HL-60/S4 treated with retinoic acid at 250 ng/mL for 4 days and 3 days (cell line): ENCODE results near the gene TOPBP1.
"Not testable (repeated sequence)": the region's sequence is repeated elsewhere in the genome, so short reads cannot be mapped to it uniquely, and the experiment has no call there.

Source experiments
- in situ Hi-C: fragments of 300-500 bp; cut with MboI; formaldehyde crosslinking; loops from 2 replicates; pipeline ENCODE4 v1.7.0; 2022; ENCODE audit warnings: low sequenced_read_pairs

Gene TOPBP1

DNA sequence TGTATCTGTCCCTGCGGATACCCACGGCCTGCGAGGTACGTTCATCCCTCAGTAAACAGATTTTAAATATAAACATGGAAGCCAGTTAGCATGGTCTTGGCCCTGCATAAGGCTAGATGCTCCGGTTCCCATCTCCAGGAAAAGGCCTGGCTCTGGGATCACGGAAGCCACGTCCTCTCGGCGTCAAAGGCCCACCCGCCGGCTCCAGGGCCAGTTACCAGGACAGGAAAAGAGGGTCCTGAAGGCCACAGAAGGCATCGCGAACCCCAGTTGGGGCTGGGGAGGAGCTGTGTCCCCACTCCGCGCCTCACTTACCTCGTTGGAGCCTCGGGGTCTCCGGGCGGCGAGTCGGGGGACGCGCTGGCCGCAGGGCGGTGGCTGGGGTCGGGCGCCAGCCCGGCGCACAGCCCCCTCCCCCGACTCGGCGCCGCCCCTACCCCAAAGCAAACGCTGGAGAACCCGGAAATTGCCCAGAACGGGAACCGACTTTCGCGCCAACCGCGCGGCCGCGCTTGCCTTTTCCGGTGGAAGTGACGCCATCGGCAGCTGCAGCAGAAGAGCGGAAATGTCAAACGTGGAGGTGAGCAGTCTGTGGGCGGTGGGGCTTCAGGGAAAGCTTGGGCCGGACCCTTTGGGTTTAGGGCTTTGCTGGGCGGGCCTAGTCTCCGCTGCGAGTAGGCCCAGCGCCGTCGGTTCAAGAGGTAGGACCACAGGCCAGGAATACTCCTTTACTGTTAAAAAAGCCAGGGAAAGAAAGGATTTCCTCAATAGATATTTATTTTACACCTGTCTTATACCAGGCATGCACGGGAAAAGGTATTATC lies at the start of gene TOPBP1:
TSS of gene TOPBP1 (minus strand) at position 488 of the 824 bp plus-strand sequence. CDS start 814 bp downstream, outside the sequence.
- in situ Hi-C loops, result no loop called here

DNA sequence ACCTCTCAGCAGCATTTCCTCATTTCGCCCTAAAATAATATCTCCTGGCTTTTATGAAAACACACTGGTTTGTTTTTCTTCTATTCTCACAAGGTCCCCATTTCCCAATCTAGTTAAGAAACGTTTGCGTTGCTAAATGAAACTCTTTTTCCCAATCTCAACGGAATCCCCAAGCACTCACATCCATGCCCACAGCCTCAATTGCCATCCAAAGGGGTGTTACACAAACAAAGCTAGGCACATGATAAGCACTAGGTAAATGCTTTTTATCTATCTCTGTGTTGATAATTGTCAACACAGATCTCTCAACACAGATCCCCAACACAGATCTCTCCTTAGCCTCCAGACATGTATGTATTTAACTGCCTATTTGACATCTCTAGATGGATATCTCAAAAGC lies 49.3 kb upstream of the TOPBP1 start:
- in situ Hi-C loops, result no loop called here

DNA sequence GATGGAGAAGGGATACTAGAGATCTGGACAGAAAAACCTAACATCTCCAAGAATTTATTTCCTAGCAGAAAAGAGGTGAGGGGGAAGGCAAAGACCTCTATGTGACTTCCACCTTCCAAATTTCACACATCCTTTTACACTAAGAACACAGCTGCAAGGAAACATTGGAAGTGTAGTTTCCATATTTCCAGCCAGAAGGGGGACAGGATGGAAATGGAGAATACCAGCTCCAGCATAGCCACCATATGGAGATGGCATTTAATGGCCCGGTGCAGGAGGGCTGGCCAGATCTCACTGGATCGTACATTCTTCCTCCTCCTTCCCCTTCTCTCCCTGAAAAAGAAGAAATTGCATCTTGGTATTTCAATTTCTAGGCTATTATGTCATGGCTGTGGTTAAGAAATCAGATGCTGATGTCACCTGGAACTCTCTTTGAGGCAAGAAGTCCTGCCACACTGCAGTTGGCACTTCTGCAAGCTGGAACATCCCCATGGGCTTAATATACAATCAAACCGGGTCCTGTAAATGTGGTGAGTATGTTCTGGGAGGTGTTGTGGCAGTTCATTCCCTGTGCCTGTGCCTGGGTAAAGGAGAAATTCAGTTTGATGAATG lies 47.5 kb upstream of the TOPBP1 start:
- in situ Hi-C loops, result no loop called here

DNA sequence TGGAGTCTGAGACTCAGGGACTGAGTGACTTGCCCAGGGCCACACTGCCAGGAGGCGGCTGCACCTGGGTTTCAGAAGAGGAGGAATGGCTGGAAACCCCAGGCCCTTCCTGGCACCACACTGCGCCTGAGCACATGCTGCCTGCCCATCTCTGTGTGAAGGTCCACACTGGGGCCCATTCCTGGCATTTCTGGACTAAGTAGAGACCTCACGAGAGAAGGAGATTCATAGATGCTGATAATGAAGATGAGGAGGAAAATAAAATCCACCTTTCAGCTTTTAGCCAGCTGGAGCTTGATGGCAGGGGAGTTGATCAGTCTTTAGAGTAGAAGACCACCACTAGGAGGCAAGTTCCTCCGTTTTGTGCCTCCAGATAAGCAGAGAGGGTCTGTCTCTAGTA lies 44.3 kb upstream of the TOPBP1 start:
- in situ Hi-C loops, result no loop called here

DNA sequence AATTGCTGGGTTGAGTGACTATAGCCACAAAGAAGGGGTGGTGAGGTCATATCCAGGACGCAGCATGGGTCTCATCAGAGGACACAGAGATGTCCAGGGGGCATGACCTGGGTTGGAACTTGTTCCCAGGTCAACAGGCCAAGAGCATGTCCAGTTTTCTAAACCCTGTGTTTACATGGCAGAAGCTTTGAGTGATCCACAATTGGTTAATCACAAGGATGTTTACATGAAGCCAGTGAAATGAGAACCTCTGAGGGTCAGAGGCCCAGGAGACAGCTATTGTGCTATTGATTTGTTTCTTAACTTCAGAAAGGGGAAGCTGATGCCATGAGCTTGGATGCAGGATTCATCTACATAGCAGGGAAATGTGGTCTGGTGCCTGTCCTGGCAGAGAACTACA lies 42.2 kb upstream of the TOPBP1 start:
- in situ Hi-C loops, result no loop called here

DNA sequence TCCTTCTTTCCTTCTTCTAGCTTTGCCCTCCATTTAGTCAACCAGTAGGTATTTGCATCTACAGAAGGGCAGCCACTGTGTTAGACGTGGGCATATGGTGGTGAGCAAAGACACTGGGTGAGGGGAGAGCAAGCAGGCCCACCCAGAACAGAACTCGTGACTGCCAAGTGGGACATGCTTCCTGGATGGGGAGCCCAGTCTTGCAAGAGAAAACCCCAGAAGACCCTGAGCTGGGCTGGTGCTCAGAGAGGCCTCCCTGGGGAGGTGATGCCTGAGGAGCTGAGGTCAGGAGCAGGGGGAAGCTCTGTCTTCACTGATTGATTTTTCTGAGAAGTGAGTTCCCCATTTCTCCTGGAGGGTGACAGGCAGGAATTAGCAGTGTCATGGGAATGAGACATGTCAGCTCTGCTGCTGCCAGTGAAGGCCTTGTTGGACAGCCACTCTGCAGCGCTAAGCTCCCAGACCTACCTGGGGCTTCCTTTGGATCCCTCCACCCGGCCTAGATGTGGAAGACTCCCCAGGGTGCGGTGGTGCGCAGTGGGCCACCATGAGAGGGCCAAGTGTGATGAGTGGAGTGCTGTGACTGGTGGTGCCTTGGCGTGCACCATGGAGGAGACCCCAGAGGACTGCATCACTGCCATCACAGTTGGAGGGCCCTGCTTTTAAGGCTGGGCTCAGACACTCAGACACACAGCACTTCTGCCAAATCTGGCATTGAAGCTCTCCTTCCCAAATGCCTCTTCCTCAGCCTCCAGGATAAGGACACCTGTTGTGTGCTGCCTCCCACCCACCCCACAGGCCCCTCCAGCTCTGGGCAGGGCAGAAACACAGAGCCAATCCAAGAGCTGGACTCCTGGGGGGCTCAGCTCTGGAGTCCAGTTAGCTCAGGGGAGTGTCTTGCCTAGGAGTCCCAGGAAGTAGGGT lies 40.0 kb upstream of the TOPBP1 start:
- in situ Hi-C loops, result no loop called here

DNA sequence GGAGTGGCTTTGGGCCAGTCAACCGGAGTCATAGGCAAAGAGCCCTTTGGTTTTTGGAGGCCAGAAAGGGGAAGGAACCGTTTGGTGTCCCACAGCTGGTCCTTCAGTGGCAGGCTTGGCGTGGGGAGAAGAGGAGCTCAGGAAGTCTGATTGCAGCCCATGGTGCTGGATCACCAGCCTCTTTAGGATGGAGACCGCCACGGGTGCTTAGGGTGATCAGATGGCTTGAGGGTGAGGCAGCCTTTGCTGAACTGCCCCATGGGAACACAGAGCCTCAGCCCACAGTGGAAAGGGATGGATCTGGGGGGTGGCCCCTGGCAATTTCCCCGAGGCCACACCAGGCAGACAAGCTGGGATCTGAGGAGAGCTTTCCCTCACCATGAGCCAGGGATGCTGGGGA lies 38.6 kb upstream of the TOPBP1 start:
- in situ Hi-C loops, result no loop called here

DNA sequence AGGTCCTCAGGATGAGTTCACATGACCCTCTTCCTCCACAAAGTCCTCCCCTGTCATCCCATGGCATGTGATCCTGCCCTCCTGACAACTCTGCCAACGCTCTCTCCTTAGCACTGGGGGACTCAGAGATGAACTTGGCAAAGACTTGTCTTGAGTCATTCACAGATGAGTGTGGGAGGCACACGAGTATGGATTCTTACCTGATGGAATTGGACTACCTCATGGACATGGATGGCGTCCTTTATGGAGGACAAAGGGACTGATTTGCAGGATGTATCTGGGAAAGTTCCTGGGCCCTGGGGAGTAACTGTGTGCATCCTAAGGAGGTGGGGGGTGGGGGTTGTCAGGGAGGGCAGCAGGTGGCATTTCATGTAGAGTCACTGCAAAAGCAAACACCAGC lies 38.2 kb upstream of the TOPBP1 start:
- in situ Hi-C loops, result no loop called here

DNA sequence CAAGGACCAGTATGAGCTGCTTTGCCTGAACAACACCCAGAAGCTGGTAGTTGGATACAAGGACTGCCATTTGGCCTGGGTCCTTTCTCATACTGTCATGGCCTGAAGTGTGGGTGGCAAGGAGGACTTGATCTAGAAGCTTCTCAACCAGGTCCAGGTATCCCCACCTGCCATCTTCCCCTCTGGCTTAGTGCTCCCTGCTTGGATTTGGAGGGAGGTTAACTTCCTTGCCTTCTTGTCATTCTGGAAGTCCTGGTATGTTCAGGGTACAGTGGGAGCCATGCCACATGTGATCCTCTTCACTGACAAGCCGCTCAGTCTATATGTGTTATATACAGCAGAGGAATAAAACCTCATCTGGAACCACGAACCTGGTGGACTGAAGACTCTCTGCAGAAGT lies 37.7 kb upstream of the TOPBP1 start:
- in situ Hi-C loops, result no loop called here

DNA sequence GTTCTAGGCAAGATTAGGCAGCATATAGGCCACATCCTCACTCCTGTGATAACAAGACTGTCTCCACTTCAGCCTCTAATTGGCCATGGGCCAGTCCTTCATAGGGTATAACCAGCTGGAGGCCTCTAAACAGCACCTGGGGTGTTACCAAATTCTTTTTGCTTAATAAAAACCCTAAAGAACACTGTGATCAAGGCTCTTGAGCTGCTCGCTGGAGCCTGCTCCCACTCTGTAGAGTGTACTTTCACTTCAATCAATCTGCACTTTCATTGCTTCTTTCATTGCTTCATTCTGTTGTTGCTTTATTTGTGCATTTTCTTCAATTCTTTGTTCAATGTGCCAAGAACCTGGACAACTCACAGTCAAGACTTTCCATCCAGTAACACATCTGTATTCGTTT lies 36.2 kb upstream of the TOPBP1 start:
- in situ Hi-C loops, result no loop called here

DNA sequence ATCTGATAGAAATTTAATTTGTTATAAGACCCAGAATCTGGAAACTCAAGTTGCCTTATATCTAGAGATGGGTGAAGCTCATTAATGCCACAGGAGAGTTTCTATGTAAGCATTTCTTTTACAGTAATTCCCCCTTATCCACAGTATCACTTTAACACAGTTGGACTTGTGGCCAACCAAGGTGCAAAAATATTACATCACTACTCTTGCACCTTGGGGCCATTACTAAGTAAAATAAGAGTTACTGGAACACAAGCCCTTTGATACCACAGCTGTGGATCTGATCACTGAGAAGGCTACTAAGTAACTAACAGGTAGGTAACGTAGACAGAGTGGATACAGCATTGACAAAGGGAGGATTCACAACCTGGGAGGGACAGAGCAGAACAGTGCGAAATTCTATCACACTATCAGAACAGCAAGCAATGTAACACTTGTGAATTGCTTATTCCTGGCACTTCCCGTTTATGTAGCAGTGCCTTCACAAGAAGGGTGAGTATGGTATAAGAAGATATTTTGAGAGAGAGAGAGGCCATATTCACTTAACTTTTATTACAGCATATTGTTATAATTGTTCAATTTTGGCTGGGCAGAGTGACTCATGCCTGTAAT lies 33.9 kb upstream of the TOPBP1 start:
- in situ Hi-C loops, result no loop called here

DNA sequence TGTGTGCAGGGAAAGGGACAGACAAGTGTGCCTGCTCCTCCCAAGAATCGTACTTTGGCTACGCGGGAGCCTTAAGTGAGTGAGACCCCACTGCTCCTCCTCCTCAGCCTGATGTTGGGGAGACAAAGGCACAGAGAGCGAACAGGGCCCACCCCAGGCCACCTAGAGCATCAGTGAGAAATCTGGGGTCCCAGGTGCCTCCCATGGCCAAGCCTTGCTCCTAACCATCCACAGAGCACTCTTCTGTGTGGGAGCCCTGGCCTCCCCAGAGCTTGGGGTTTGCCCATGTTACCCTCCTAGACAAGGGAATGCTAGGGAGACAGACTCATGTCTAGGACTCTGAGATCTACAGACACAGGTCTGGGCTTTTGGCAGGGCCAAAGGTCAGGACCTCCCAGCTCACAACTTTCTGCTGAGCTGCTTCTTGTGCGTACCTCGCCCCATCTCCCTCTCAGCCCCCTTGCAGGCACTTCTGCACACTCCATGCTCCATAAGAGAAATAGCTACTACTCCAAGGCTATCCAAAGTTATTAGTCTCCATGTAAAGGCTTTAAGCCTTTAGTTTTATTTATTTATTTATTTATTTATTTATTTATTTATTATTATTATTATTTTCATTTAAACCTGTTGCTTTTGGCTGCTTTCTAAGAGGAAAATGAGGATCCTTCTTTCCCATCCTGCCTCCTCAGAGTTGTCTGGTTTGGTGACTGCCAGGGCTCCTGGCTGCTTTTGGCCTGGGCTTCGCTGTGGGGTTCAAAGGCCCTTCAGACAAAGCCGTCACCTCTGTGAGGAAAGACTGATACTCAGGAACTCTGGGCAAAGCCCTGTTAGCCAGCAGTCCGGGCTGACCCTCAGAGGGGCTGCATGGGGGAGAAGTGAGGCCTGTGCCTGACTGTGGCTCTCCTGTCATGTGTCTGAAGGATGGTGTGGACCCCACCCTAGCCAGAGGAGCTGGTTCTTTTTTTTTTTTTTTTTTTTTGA lies 32.8 kb upstream of the TOPBP1 start:
- in situ Hi-C loops, result no loop called here

DNA sequence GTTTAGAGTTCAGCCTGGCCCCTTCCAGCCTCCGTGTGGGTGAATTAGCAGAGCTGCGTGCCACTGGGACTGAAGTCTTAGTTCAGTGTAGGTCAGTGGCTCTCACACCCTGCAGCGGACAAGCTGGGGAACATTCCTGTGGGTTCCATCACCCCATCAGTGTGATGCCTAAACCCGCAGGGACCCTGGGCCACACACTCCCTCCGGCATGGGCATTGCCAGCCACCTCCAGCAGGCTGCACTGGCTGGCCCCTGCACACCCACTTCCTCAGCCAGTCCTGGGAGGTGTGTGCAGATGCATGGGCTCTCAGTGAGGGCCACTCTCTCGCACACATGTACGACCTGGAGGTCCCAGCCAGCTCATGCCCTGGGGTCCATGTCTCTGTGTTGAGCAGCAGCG lies 32.1 kb upstream of the TOPBP1 start:
- in situ Hi-C loops, result no loop called here

DNA sequence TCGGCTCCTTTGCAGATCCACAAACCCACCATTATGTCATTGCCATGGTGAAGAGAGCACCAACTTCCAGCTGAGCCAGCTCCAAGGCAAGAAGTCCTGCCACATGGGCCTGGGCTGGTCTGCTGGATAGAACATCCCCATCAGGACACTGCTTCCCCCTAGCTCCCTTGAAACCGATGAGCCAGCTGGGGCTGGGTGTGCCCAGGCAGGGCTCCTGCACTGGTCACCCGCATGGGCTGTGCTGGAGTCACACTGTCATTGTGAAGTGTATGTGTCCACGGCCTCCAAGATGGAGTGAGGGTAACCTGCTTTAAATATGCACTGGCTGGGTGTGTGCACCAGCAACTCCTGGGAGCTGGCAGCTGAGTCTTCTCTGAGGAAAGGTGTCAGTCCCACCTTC lies 31.0 kb upstream of the TOPBP1 start:
- in situ Hi-C loops, result no loop called here

DNA sequence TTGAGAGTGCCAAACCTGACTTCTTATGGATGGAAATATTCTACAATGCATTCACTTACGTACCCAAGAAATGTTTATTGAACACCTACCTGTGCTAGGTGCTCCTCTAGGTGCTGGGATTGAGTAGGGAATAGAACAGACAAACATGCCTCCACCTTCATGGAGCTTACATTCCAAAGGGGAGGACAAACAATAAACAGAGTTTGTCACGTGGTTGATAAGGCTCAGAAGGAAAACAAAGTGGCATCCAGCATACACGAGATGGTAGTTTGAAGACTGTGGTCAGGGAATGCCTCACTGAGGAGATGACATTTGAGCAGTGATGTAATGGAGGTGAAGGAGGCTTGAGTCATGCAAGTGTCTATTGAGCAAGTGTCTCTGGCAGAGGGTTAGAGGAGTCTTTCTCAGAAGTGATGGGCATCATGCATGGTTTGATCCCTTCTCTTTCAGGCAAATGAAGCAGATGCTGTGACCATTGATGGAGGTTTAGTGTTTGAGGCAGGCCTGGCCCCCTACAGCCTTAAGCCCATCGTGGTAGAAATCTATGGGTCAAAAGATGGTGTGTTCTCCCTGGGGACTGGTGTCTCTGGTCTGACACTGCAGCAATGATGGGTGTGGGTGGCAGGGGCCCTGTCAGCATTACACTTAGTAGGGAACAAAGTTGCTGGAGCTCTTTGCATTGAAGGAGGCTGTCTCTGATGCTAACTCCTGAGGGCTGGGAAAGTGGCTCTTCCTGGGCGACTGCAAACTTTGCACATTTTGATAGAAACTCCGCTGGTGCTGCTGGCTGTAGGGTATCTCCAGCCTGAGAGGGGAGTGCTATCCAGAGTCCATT lies 29.7 kb upstream of the TOPBP1 start:
- in situ Hi-C loops, result no loop called here

DNA sequence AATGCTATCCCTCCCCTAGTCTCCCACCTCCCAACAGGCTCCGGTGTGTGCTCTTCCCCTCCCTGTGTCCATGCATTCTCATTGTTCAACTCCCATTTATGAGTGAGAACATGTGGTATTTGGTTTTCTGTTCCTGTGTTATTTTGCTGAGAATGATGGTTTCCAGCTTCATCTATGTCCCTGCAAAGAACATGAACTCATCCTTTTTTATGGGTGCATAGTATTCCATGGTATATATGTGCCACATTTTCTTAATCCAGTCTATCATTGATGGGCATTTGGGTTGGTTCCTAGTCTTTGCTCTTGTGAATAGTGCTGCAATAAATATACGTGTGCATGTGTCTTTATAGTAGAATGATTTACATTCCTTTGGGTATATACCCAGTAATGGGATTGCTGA lies 16.3 kb upstream of the TOPBP1 start:
- in situ Hi-C loops, result not testable (repeated sequence)

DNA sequence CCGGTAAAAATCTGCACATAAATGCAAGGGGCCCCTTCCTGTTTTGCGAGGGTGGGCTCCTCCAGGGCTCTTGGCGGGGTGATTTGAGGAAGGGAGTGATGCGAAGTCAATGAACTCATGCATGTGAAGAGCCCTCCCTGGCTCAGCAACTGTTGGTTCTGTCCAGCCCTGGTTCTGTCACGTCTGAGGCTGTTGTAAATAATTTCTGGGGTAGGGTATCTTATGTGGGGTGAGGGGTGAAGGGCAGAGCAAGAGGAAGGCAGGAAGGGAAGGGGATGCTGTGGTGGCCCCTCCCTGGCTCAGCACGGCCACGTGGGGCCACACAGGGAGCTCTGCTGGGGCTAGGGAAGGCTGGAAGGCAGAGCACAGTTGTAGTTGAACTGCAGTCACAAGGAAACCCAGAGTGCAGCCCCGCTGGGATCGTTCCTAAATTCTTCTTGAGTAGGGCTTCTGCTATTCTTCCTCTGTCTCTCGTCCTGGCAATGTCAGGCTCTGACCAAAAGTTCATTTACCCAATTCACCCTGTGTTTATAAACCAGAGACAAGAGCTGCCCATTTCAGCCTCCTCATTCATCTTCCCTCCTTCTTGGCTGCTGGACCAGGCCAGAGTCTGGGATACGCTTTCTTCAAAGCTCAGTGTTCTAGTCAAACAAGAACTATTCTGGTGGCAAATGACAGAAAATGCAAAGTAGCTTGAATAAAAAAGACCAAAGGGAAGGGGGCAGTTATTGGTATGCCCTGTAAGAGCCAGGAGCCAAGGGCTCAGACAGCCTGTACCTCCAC lies 14.8 kb upstream of the TOPBP1 start:
- in situ Hi-C loops, result no loop called here

DNA sequence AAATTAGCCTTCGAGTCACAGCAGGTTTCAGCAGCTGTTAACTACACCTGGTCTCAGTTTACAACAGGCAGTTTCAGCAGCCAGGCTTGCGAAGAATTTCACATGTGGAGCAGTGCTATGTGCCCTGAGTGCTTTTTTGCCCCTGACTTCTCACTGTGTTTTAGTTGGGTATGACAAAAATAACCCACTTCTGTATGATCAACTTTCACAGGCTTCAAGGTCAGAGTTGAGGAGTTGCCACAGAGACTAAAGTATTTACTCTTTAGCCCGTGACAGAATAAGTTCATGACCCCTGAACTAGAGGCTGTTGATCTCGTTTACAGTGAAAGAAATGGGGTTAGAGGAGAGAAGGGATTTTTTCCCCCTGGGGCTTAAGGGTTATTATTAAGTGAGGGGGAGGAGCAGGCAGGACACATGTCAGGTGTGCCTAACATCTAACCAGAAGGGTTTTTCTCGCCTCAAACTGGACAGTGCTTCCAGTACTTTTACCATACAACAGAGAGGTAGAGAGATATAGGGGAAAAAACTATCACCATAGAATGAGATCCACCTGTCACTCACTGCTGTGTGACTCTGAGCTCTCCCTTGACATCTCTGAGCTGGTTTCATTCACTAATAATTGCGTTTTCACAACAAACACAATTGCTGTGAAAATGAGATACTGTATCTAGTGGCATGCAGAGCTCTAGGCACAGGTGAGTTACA lies 14.0 kb upstream of the TOPBP1 start:
- in situ Hi-C loops, result no loop called here
